Stimulated activated CD4-positive, alpha-beta T cell treated with anti-CD3 and anti-CD28 coated beads, Interleukin-15, amount 100 ng/mL, for 48 hours (primary cell): ENCODE results near the gene SPACA6.
"Not testable (repeated sequence)": the region's sequence is repeated elsewhere in the genome, so short reads cannot be mapped to it uniquely, and the experiment has no call there.

Source experiments
- DNase-seq, 2 donors: peaks; one replicate each; pipeline ENCODE4 v3.0.0-alpha.2; 2020; ENCODE audit warnings: low read depth in 2 of 2

SPACA6 gene

GRCh38 chr19:51693260-51693659 is at the start of gene SPACA6:
Gene SPACA6 (plus strand): TSS chr19:51693330. CDS start chr19:51693527, 197 bp downstream.
- DNase-seq: no peak

GRCh38 chr19:51644636-51645271 is 48.4 kb upstream of the SPACA6 start:
- DNase-seq: no peak

- not testable (repeated sequence) for DNase-seq
Measured at GRCh38 chr19:51646730-51647129, 46.4 kb upstream of the SPACA6 start, which contains the start of gene SIGLEC14. Gene SIGLEC14 (minus strand): TSS chr19:51646825. CDS start chr19:51646759, 66 bp downstream.

GRCh38 chr19:51647318-51647717 is 45.8 kb upstream of the SPACA6 start:
- DNase-seq: no peak

GRCh38 chr19:51651216-51651846 is 41.8 kb upstream of the SPACA6 start:
- no peak for DNase-seq

- DNase-seq: no peak
Measured at GRCh38 chr19:51652266-51652665, 40.9 kb upstream of the SPACA6 start.

- DNase-seq: no peak
Measured at GRCh38 chr19:51653162-51653561, 40.0 kb upstream of the SPACA6 start.

GRCh38 chr19:51654783-51655182 is 38.3 kb upstream of the SPACA6 start:
- DNase-seq: no peak

- DNase-seq: peak; percentile 45 to 70
Measured at GRCh38 chr19:51660975-51661600, 32.0 kb upstream of the SPACA6 start.

GRCh38 chr19:51663650-51664049 is 29.5 kb upstream of the SPACA6 start:
- no peak for DNase-seq

GRCh38 chr19:51664131-51664530 is 29.0 kb upstream of the SPACA6 start:
- no peak for DNase-seq

GRCh38 chr19:51664997-51665396 is 28.1 kb upstream of the SPACA6 start:
- DNase-seq: no peak

- DNase-seq: no peak
Measured at GRCh38 chr19:51668216-51668615, 24.9 kb upstream of the SPACA6 start.

- DNase-seq: not testable (repeated sequence)
Measured at GRCh38 chr19:51675911-51676565, 17.1 kb upstream of the SPACA6 start.

- no peak for DNase-seq
Measured at GRCh38 chr19:51676566-51677083, 16.5 kb upstream of the SPACA6 start.

GRCh38 chr19:51680474-51680873 is 12.7 kb upstream of the SPACA6 start:
- DNase-seq: no peak

- no peak for DNase-seq
Measured at GRCh38 chr19:51681286-51681941, 11.7 kb upstream of the SPACA6 start.

GRCh38 chr19:51686171-51686570 is 7.0 kb upstream of the SPACA6 start:
- DNase-seq: no peak

- no peak for DNase-seq
Measured at GRCh38 chr19:51687791-51688670, 5.1 kb upstream of the SPACA6 start.

- DNase-seq: no peak
Measured at GRCh38 chr19:51688671-51689571, 4.2 kb upstream of the SPACA6 start.
